Karpas-422 (cell line): ENCODE measurements around the gene TM7SF2. TPM values are rescaled to one million over a fixed set of nuclear protein-coding genes. Genes with fewer than 3 reads are reported as not detected.

Source experiments
- DNase-seq: peaks from one replicate; pipeline ENCODE4 v3.0.0-alpha.2; 2015
- H2AFZ ChIP-seq: fragments of 200-600 bp; sonication (generic); 2 replicates; pipeline ENCODE4 v1.6.1; 2014; ENCODE audit warnings: antibody characterized with exemption, low read length, mixed read lengths
- H3K27ac ChIP-seq: fragments of 200-600 bp; sonication (generic); 2 replicates; pipeline ENCODE4 v1.5.1; 2014; ENCODE audit warnings: mild to moderate bottlenecking, low read length, moderate library complexity
- H3K27me3 ChIP-seq: fragments of 200-600 bp; sonication (generic); 2 replicates; pipeline ENCODE4 v1.6.1; 2014; ENCODE audit warnings: low read length, mixed read lengths
- H3K36me3 ChIP-seq: fragments of 200-600 bp; sonication (generic); 2 replicates; pipeline ENCODE4 v1.6.1; 2014; ENCODE audit warnings: low read length, mixed read lengths; ENCODE audit not compliant: insufficient read depth
- H3K4me1 ChIP-seq: fragments of 200-600 bp; sonication (generic); 2 replicates; pipeline ENCODE4 v1.6.1; 2014; ENCODE audit warnings: mild to moderate bottlenecking, low read length, mixed read lengths
- H3K4me2 ChIP-seq: fragments of 200-600 bp; sonication (generic); 2 replicates; pipeline ENCODE4 v1.6.1; 2014; ENCODE audit warnings: low read length, low read depth, mild to moderate bottlenecking; ENCODE audit not compliant: poor library complexity, severe bottlenecking
- H3K4me3 ChIP-seq: fragments of 200-600 bp; sonication (generic); 2 replicates; pipeline ENCODE4 v1.5.1; 2014; ENCODE audit warnings: mild to moderate bottlenecking, antibody characterized with exemption, low read length, mixed read lengths
- H3K79me2 ChIP-seq: fragments of 200-600 bp; sonication (generic); 2 replicates; pipeline ENCODE4 v1.6.1; 2014; ENCODE audit warnings: mild to moderate bottlenecking, low read length, mixed read lengths
- H3K9ac ChIP-seq: fragments of 200-600 bp; sonication (generic); 2 replicates; pipeline ENCODE4 v1.6.0; 2014; ENCODE audit warnings: low read length
- H3K9me2 ChIP-seq: fragments of 200-600 bp; sonication (generic), shearing (Covaris generic); replicated peaks from 2 replicates; pipeline ENCODE4 v1.6.0; 2014; ENCODE audit warnings: mild to moderate bottlenecking, low read length, moderate library complexity; ENCODE audit not compliant: insufficient read depth
- H3K9me3 ChIP-seq: fragments of 300-700, 200-600 bp; sonication (generic); 2 replicates; pipeline ENCODE4 v1.6.1; 2014; ENCODE audit warnings: low read length, mixed read lengths
- H4K20me1 ChIP-seq: fragments of 200-600 bp; sonication (generic); 2 replicates; pipeline ENCODE4 v1.6.1; 2014; ENCODE audit warnings: mild to moderate bottlenecking, antibody characterized with exemption, low read length, low read depth; ENCODE audit not compliant: insufficient read depth
- total RNA-seq: library from RNA; depleted of rRNA; stranded (reverse); fragments of >200 nt; shearing (Covaris generic); gene quantifications from 2 replicates; pipeline ENCODE4 v1.2.3, GENCODE V29; 2014; ENCODE audit warnings: low replicate concordance

Gene TM7SF2
- total RNA-seq, 1 experiment from 2014 or later, result 160 TPM

GRCh38 chr11:65071907-65072630 is 39.6 kb upstream of the TM7SF2 start:
- Histone ChIP-seq H3K27ac (no peak overlapping the region), H3K4me2 (peak overlapping the region; percentile 53), H3K9me2 (no peaks in the 10 kb centered on the region), H2AFZ (peak overlapping the region; percentile 84), H3K9ac (peak overlapping the region; percentile 45), H3K27me3 (no peaks in the 10 kb centered on the region), H3K79me2 (no peaks in the 10 kb centered on the region), H3K36me3 (no peaks in the 10 kb centered on the region), H3K4me3 (peak overlapping the region; percentile 22; the same call in 1 of the 2 replicates), H3K4me1 (peaks cover 12% of the 10 kb centered on the region), H3K9me3 (no peaks in the 10 kb centered on the region), H4K20me1 (no peaks in the 10 kb centered on the region)
- DNase-seq, result peak; percentile 71

GRCh38 chr11:65072631-65072966 is 39.1 kb upstream of the TM7SF2 start:
- Histone ChIP-seq H3K4me3 (peak overlapping the region; percentile 22; the same call in 1 of the 2 replicates), H3K9me3 (no peaks in the 10 kb centered on the region), H3K4me2 (peak overlapping the region; percentile 53), H2AFZ (peak overlapping the region; percentile 84; the same call in 1 of the 2 replicates), H3K9me2 (no peaks in the 10 kb centered on the region), H3K4me1 (peaks cover 12% of the 10 kb centered on the region), H4K20me1 (no peaks in the 10 kb centered on the region), H3K36me3 (peaks cover 4% of the 10 kb centered on the region; the same call in 1 of the 2 replicates), H3K9ac (peak overlapping the region; percentile 45), H3K79me2 (no peaks in the 10 kb centered on the region), H3K27ac (no peak overlapping the region), H3K27me3 (no peaks in the 10 kb centered on the region)
- no peak for DNase-seq

- Histone ChIP-seq H4K20me1 (no peaks in the 10 kb centered on the region), H3K27ac (no peak overlapping the region), H3K9me3 (no peaks in the 10 kb centered on the region), H3K4me2 (no peak overlapping the region), H3K9me2 (no peaks in the 10 kb centered on the region), H2AFZ (no peak overlapping the region), H3K27me3 (no peaks in the 10 kb centered on the region), H3K4me1 (peaks cover 15% of the 10 kb centered on the region), H3K36me3 (peaks cover 12% of the 10 kb centered on the region; the same call in 1 of the 2 replicates), H3K4me3 (no peak overlapping the region), H3K9ac (no peak overlapping the region), H3K79me2 (peaks cover 19% of the 10 kb centered on the region)
- DNase-seq, result peak; percentile 57
Observed at GRCh38 chr11:65077451-65077850, 34.2 kb upstream of the TM7SF2 start.

- no peak overlapping the region for H2AFZ ChIP-seq
- H4K20me1 ChIP-seq, result no peaks in the 10 kb centered on the region
- H3K79me2 ChIP-seq, result peaks cover 26% of the 10 kb centered on the region
- no peak overlapping the region for H3K4me2 ChIP-seq
- no peaks in the 10 kb centered on the region for H3K27me3 ChIP-seq
- DNase-seq, result peak; percentile 83
- no peak overlapping the region for H3K4me3 ChIP-seq
- peaks cover 19% of the 10 kb centered on the region for H3K4me1 ChIP-seq
- no peak overlapping the region for H3K27ac ChIP-seq
- H3K9me2 ChIP-seq, result no peaks in the 10 kb centered on the region
- no peak overlapping the region for H3K9ac ChIP-seq
- H3K36me3 ChIP-seq, result peaks cover 12% of the 10 kb centered on the region; the same call in 1 of the 2 replicates
- H3K9me3 ChIP-seq, result no peaks in the 10 kb centered on the region
Observed at GRCh38 chr11:65078151-65078550, 33.5 kb upstream of the TM7SF2 start.

GRCh38 chr11:65078786-65079342 is 32.8 kb upstream of the TM7SF2 start:
- no peaks in the 10 kb centered on the region for H3K9me2 ChIP-seq
- H4K20me1 ChIP-seq, result no peaks in the 10 kb centered on the region
- H3K9me3 ChIP-seq, result no peaks in the 10 kb centered on the region
- H3K27ac ChIP-seq, result no peak overlapping the region
- no peak overlapping the region for H3K9ac ChIP-seq
- H3K79me2 ChIP-seq, result peaks cover 33% of the 10 kb centered on the region
- peak overlapping the region; percentile 9 for H3K4me2 ChIP-seq
- no peak overlapping the region for H2AFZ ChIP-seq
- H3K4me3 ChIP-seq, result no peak overlapping the region
- no peaks in the 10 kb centered on the region for H3K27me3 ChIP-seq
- H3K36me3 ChIP-seq, result peaks cover 12% of the 10 kb centered on the region; the same call in 1 of the 2 replicates
- H3K4me1 ChIP-seq, result peaks cover 19% of the 10 kb centered on the region
- DNase-seq, result no peak

GRCh38 chr11:65083134-65083833 is 28.4 kb upstream of the TM7SF2 start:
- peak; percentile 67 for DNase-seq
- H3K4me3 ChIP-seq, result peak overlapping the region; percentile 77
- H3K27me3 ChIP-seq, result no peaks in the 10 kb centered on the region
- peak overlapping the region; percentile 82 for H3K4me2 ChIP-seq
- H3K27ac ChIP-seq, result peak overlapping the region; percentile 35
- H4K20me1 ChIP-seq, result peaks cover 8% of the 10 kb centered on the region; the same call in 1 of the 2 replicates
- H3K36me3 ChIP-seq, result peaks cover 12% of the 10 kb centered on the region; the same call in 1 of the 2 replicates
- H3K79me2 ChIP-seq, result peaks cover 52% of the 10 kb centered on the region
- H3K9me2 ChIP-seq, result no peaks in the 10 kb centered on the region
- H3K4me1 ChIP-seq, result peaks cover 30% of the 10 kb centered on the region
- peak overlapping the region; percentile 83 for H3K9ac ChIP-seq
- no peaks in the 10 kb centered on the region for H3K9me3 ChIP-seq
- H2AFZ ChIP-seq, result 0 out of 2 replicates have a peak overlapping the region, but pooled peaks have one; percentile 27

- H4K20me1 ChIP-seq, result peaks cover 8% of the 10 kb centered on the region; the same call in 1 of the 2 replicates
- peaks cover 8% of the 10 kb centered on the region; the same call in 1 of the 2 replicates for H3K36me3 ChIP-seq
- H3K9me3 ChIP-seq, result no peaks in the 10 kb centered on the region
- H3K4me1 ChIP-seq, result peaks cover 25% of the 10 kb centered on the region
- H3K9me2 ChIP-seq, result no peaks in the 10 kb centered on the region
- 0 out of 2 replicates have a peak within 1 kb of the TSS, but pooled peaks have one; percentile 27 for H2AFZ ChIP-seq
- no peaks in the 10 kb centered on the region for H3K27me3 ChIP-seq
- peak within 1 kb of the TSS; percentile 35 for H3K27ac ChIP-seq
- H3K79me2 ChIP-seq, result peaks cover 48% of the 10 kb centered on the region
- peak within 1 kb of the TSS; percentile 83 for H3K9ac ChIP-seq
- peak; percentile 99 for DNase-seq
- peak within 1 kb of the TSS; percentile 82 for H3K4me2 ChIP-seq
- peak within 1 kb of the TSS; percentile 77 for H3K4me3 ChIP-seq
Observed at GRCh38 chr11:65083834-65084597, 27.7 kb upstream of the TM7SF2 start, which contains the start of the genes CDCA5 and ZFPL1. Gene CDCA5 (minus strand): TSS chr11:65084040. CDS start chr11:65083978, 62 bp downstream. Gene ZFPL1 (plus strand): TSS chr11:65084222. CDS start chr11:65084699, 477 bp downstream.
